GM12891 (cell line): ENCODE results near the gene RHD. TPM values are rescaled to one million over a fixed set of nuclear protein-coding genes. Genes with fewer than 3 reads are reported as not detected.
"Not testable (repeated sequence)": the region's sequence is repeated elsewhere in the genome, so short reads cannot be mapped to it uniquely, and the experiment has no call there.

Source experiments
- DNase-seq: peaks from one replicate; pipeline ENCODE4 v3.0.0; 2011; ENCODE audit warnings: low spot score; ENCODE audit not compliant: insufficient read length
- FAIRE-seq: peaks from 2 replicates; lab custom pipeline; 2011; peaks lifted over from hg19 to GRCh38; lab: Jason Lieb, UNC
- PAX5 ChIP-seq: IDR thresholded peaks from 2 replicates; pipeline ENCODE4 v1.6.1; 2011; ENCODE audit warnings: low read length, moderate library complexity, mild to moderate bottlenecking; ENCODE audit not compliant: insufficient read depth, severe bottlenecking
- POLR2A ChIP-seq: IDR thresholded peaks from 2 replicates; pipeline ENCODE4 v1.6.1; 2011; ENCODE audit warnings: low read depth, low read length, control low read depth
- POLR2AphosphoS5 ChIP-seq: IDR thresholded peaks from 2 replicates; pipeline ENCODE4 v1.6.1; 2011; ENCODE audit warnings: low read depth, low read length, control low read depth
- POU2F2 ChIP-seq: IDR thresholded peaks from 2 replicates; pipeline ENCODE4 v1.6.1; 2011; ENCODE audit warnings: low read depth, mild to moderate bottlenecking, control low read depth, low read length, moderate library complexity
- SPI1 ChIP-seq: IDR thresholded peaks from 2 replicates; pipeline ENCODE4 v1.6.1; 2011; ENCODE audit warnings: low read depth, low read length, control low read depth
- TAF1 ChIP-seq: IDR thresholded peaks from 2 replicates; pipeline ENCODE4 v1.6.1; 2011; ENCODE audit warnings: low read depth, low read length, control low read depth
- polyA plus RNA-seq: library from polyadenylated mRNA; unstranded; fragments of >200 nt; gene quantifications from one replicate; pipeline ENCODE4 v1.2.1, GENCODE V29; 2012; ENCODE audit warnings: low read depth, missing spikeins, inconsistent platforms; ENCODE audit not compliant: missing spikeins

RHD gene
- polyA plus RNA-seq, result 0.06 TPM

- DNase-seq, FAIRE-seq: not testable (repeated sequence)
Measured at GRCh38 chr1:25272238-25272637, at the start of gene RHD. Gene RHD (plus strand): TSS chr1:25272509. CDS start chr1:25272548, 39 bp downstream.

- TF ChIP-seq SPI1, result no peak
- no peak for TF ChIP-seq POLR2A
- TF ChIP-seq POU2F2, result no peak
- no peak for TF ChIP-seq TAF1
- no peak for TF ChIP-seq POLR2AphosphoS5
- no peak for TF ChIP-seq PAX5
- DNase-seq (no peak), FAIRE-seq (no peak)
Measured at GRCh38 chr1:25222606-25223005, 49.7 kb upstream of the RHD start.

- DNase-seq (no peak), FAIRE-seq (no peak)
- TF ChIP-seq SPI1, result no peak
- no peak for TF ChIP-seq POU2F2
- TF ChIP-seq TAF1, result no peak
- no peak for TF ChIP-seq PAX5
- no peak for TF ChIP-seq POLR2AphosphoS5
- no peak for TF ChIP-seq POLR2A
Measured at GRCh38 chr1:25223471-25223870, 48.8 kb upstream of the RHD start.

- no peak for FAIRE-seq
- peak; percentile 89 for DNase-seq
- peak; percentile 90 for TF ChIP-seq TAF1
- TF ChIP-seq POLR2AphosphoS5, result peak; percentile 86
- TF ChIP-seq PAX5, result no peak
- peak; percentile 38; the same call in 1 of the 2 replicates for TF ChIP-seq POU2F2
- peak; percentile 90 for TF ChIP-seq POLR2A
- TF ChIP-seq SPI1, result peak; percentile 60
Measured at GRCh38 chr1:25232027-25232865, 40.1 kb upstream of the RHD start, which contains the start of gene SYF2. Gene SYF2 (minus strand): TSS chr1:25232502. CDS start chr1:25232467, 35 bp downstream.

GRCh38 chr1:25232866-25233784 lies 39.2 kb upstream of the RHD start:
- DNase-seq (peak; percentile 48), FAIRE-seq (peak; percentile 98)
- TF ChIP-seq POU2F2, result peak; percentile 54; the same call in 1 of the 2 replicates
- TF ChIP-seq PAX5, result no peak
- no peak for TF ChIP-seq SPI1
- no peak; the same call in 1 of the 2 replicates for TF ChIP-seq POLR2A
- TF ChIP-seq POLR2AphosphoS5, result peak; percentile 21; the same call in 1 of the 2 replicates
- no peak; the same call in 1 of the 2 replicates for TF ChIP-seq TAF1

GRCh38 chr1:25235411-25235810 lies 36.9 kb upstream of the RHD start:
- FAIRE-seq, result not testable (repeated sequence)

GRCh38 chr1:25236261-25236660 lies 36.0 kb upstream of the RHD start:
- DNase-seq, FAIRE-seq: not testable (repeated sequence)

More at GRCh38 chr1:25235411-25235810, 36.9 kb upstream of the RHD start:
- DNase-seq, result not testable (repeated sequence)

GRCh38 chr1:25238046-25238445 lies 34.3 kb upstream of the RHD start:
- DNase-seq (no peak), FAIRE-seq (no peak)
- no peak for TF ChIP-seq POLR2A
- no peak for TF ChIP-seq POLR2AphosphoS5
- TF ChIP-seq POU2F2, result no peak
- no peak for TF ChIP-seq TAF1
- TF ChIP-seq SPI1, result no peak
- no peak for TF ChIP-seq PAX5

- TF ChIP-seq TAF1, result peak; percentile 33; the same call in 1 of the 2 replicates
- peak; percentile 94 for TF ChIP-seq POLR2A
- TF ChIP-seq SPI1, result no peak
- peak; percentile 98 for TF ChIP-seq POLR2AphosphoS5
- peak; percentile 63 for TF ChIP-seq POU2F2
- peak; percentile 12 for TF ChIP-seq PAX5
- FAIRE-seq (peak; percentile 89), DNase-seq (peak; percentile 74)
Measured at GRCh38 chr1:25239681-25240541, 32.4 kb upstream of the RHD start.
